Right lobe of liver (tissue), 6 donors: Measurements from ENCODE around the gene COL27A1. TPM values are rescaled to one million over a fixed set of nuclear protein-coding genes. Genes with fewer than 3 reads are reported as not detected.
A peak's percentile ranks its signal among the peaks of the same experiment; 100 is the strongest.

Experiments
- ATAC-seq, 4 donors: fragments of 200-7000 bp; cut with Tn5 transposase; one replicate each; pipeline ENCODE4 v1.9.1; 2020; ENCODE audit warnings: mild to moderate bottlenecking in 4 of 4, moderate library complexity in 4 of 4
- DNase-seq, 3 donors: peaks; one replicate each; pipeline ENCODE4 v3.0.0-alpha.2; 2020
- H3K27ac ChIP-seq, 3 donors: fragments of 200-600 bp; one replicate each; pipeline ENCODE4 v1.8.0; 2022
- H3K27me3 ChIP-seq, 2 donors: fragments of 200-600 bp; one replicate each; pipeline ENCODE4 v1.8.0; 2022
- H3K36me3 ChIP-seq, 4 donors: fragments of 200-600 bp; sonication (generic) in 1 of 4; one replicate each; pipeline versions ENCODE4 v1.5.1 to v1.8.0; 2017 to 2022; ENCODE audit warnings: control low read depth in 1 of 4
- H3K4me1 ChIP-seq, 4 donors: fragments of 200-600 bp; sonication (generic) in 1 of 4; one replicate each; pipeline versions ENCODE4 v1.5.1 to v1.8.0; 2017 to 2022; ENCODE audit warnings: control low read depth in 1 of 4
- H3K4me3 ChIP-seq, 3 donors: fragments of 200-600 bp; one replicate each; pipeline ENCODE4 v1.8.0; 2022
- H3K9me3 ChIP-seq, 4 donors: fragments of 200-600 bp; sonication (generic) in 1 of 4; one replicate each; pipeline versions ENCODE4 v1.5.1 to v1.8.0; 2017 to 2022; ENCODE audit warnings: control low read depth in 1 of 4
- POLR2A ChIP-seq: fragments of 450-650 bp; IDR thresholded peaks from one replicate; pipeline ENCODE4 v1.6.1; 2017; ENCODE audit warnings: antibody characterized with exemption, mild to moderate bottlenecking
- WGBS: methylation state at CpG from one replicate; pipeline ENCODE4 v1.1.6; 2018; ENCODE audit warnings: low coverage, low lambda C conversion rate; ENCODE audit not compliant: insufficient coverage; ENCODE audit errors: missing lambda C conversion rate; 5-methylcytosine and 5-hydroxymethylcytosine counted together
- intact Hi-C, 2 donors: fragments of 100-400 bp; cut with DNase I; formaldehyde crosslinking; loops; one replicate each; pipeline versions ENCODE4 v1.11.2 to v1.14.1; 2022
- total RNA-seq, 6 experiments: library from RNA; depleted of rRNA in 2 of 6; stranded (reverse); fragments of >200 nt in 2 of 6; fragmentation: NEBNext Ultra II Directional in 3 of 6; extraction: Animal tissue kit (Norgen Biotek cat#: 25700) in 3 of 6; gene quantifications; one replicate each; pipeline versions ENCODE4 v1.1.0 to v1.2.4, GENCODE V29; 2016 to 2023
- TF ChIP-seq, protein P1 (sequence below), 4 donors: fragments of 200-600 bp in 3 of 4; fragments of 450-650 bp in 1 of 4; IDR thresholded peaks; one replicate each; pipeline versions ENCODE4 v1.5.1 to v1.8.0; 2016 to 2022; ENCODE audit warnings: antibody characterized with exemption in 4 of 4, mild to moderate bottlenecking in 2 of 4
- donor health status: DM: no; HTN: yes; CAD: no.
- donor health status: DM: no; HTN: no; CAD: no.
- donor health status: DM: no; HTN: no; CAD: no.
- donor health status: DM: no; HTN: yes; CAD: no.
- donor health status: DM: no; HTN: yes; CAD: no.

The COL27A1 gene
- total RNA-seq, 6 experiments from 2014 or later, result 11.8 to 51.9 (median 29.3) TPM

DNA sequence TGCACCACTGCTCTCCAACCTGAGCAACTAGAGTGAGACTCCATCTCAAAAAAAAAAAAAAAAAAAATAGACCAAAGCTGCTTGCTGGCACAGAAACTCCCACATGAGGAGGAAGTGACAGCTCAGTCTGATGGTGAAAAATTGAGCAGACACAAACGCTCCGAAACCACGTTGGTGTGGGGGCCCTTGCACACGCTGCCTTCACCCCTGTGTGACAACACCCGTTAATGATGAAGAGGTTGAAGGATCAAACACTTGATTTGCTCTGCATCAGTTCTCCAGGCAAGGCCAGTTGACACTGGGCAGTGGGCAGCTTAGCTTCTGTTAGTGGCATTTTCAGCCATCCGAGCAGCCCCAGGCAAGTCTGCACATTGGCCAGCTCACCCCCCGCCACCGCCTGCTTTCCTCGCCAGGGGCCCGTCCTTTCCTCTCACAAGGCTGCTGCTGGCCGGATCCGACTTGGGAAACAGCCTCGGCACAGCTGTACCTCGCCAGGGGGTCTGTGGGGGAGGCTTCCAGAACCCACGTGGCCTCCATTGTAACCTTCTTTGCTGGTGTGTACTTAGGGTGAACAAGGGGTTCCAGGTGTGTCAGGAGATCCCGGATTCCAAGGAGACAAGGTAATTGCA is 79.8 kb downstream of the COL27A1 start:
- ATAC-seq, result no peak
- Histone ChIP-seq H3K27me3 (no peaks in the 10 kb centered on the region), H3K4me3 (no peak overlapping the region), H3K36me3 (no peaks in the 10 kb centered on the region), H3K9me3 (no peaks in the 10 kb centered on the region), H3K27ac (no peak overlapping the region), H3K4me1 (peaks cover 0 to 16% (median 5%) of the 10 kb centered on the region in 4 donors)
- intact Hi-C loops, result no loop called here
- no peak for TF ChIP-seq POLR2A
- TF ChIP-seq, protein P1, sequence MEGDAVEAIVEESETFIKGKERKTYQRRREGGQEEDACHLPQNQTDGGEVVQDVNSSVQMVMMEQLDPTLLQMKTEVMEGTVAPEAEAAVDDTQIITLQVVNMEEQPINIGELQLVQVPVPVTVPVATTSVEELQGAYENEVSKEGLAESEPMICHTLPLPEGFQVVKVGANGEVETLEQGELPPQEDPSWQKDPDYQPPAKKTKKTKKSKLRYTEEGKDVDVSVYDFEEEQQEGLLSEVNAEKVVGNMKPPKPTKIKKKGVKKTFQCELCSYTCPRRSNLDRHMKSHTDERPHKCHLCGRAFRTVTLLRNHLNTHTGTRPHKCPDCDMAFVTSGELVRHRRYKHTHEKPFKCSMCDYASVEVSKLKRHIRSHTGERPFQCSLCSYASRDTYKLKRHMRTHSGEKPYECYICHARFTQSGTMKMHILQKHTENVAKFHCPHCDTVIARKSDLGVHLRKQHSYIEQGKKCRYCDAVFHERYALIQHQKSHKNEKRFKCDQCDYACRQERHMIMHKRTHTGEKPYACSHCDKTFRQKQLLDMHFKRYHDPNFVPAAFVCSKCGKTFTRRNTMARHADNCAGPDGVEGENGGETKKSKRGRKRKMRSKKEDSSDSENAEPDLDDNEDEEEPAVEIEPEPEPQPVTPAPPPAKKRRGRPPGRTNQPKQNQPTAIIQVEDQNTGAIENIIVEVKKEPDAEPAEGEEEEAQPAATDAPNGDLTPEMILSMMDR (IDR thresholded peaks at IDR 0.05), result no peak
- no peak for DNase-seq
- WGBS, result 55% methylated on average over 6 of the region's 16 CpGs

DNA sequence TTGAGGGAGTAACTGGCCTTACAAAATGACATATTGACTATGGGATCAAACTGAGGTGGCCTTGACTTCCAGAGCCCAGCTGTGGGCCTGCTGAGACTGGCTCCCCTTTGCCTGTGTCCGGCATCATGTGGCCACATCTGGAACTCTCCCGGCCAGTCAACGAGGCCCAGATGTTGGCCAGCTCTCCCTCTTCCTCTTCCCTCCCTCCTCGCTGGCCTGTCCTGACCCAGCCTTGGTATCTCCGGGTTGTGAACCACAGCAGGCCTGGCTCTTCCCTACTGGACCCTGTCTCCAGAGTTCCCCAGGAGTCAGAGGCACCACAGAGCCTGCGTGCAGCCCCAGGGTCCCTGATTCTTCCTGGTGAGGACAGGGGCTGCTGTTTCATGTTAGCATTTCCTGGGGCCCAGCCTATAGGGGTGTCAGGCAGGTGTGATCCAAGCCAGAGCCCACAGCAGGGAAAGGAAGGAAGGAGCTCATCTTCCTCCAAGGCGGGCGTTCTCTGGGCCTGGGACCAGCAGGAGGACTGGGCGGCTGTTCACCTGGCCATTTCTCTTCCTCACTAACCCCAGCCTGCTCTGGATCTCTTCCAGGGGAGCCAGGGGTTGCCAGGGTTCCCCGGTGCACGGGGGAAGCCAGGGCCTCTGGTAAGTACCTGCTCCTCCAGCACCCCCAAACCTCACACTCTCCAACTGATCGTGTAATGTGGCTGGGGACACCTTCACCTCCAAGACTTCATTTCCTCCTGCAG is 81.2 kb downstream of the COL27A1 start:
- TF ChIP-seq, protein P1 (IDR thresholded peaks at IDR 0.05), result no peak
- TF ChIP-seq POLR2A, result no peak
- no peak overlapping the region for H3K27ac ChIP-seq
- peak in 1 of 4 donors; percentile 2 for ATAC-seq
- no peak for DNase-seq
- H3K27me3 ChIP-seq, result no peaks in the 10 kb centered on the region
- peaks cover 0 to 16% (median 5%) of the 10 kb centered on the region in 4 donors for H3K4me1 ChIP-seq
- intact Hi-C loops, result no loop called here
- WGBS, result 66% methylated on average over 4 of the region's 12 CpGs
- no peak overlapping the region for H3K4me3 ChIP-seq
- no peaks in the 10 kb centered on the region for H3K9me3 ChIP-seq
- H3K36me3 ChIP-seq, result peaks cover 0 to 2% (median 0%) of the 10 kb centered on the region in 4 donors

DNA sequence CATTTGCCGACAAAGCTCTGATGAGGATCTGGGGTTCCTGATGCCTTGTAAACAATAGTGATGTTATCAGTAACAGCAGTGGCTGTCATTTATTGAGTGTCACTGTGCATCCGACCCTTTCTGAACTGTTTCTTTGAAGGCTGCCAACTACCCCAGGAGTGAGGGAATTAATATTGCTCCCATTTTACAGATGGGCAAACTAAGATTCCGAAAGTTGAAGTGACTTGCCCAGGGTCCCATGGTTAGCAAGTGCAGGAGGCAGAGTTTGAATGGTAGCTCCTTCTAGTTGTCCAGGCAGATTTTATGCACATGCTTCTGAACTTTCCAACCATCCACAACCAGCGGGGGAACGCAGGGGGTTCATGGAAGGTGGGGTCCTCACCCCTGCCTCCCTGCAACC is 81.9 kb downstream of the COL27A1 start:
- no peak overlapping the region for H3K27ac ChIP-seq
- H3K9me3 ChIP-seq, result no peaks in the 10 kb centered on the region
- WGBS, result 86% methylated on average over 1 of the region's 5 CpGs
- intact Hi-C loops, result no loop called here
- H3K27me3 ChIP-seq, result no peaks in the 10 kb centered on the region
- H3K36me3 ChIP-seq, result peaks cover 0 to 5% (median 0%) of the 10 kb centered on the region in 4 donors
- no peak overlapping the region for H3K4me3 ChIP-seq
- no peak for ATAC-seq
- no peak for TF ChIP-seq POLR2A
- TF ChIP-seq, protein P1 (IDR thresholded peaks at IDR 0.05), result no peak
- DNase-seq, result no peak
- H3K4me1 ChIP-seq, result peaks cover 0 to 16% (median 5%) of the 10 kb centered on the region in 4 donors

DNA sequence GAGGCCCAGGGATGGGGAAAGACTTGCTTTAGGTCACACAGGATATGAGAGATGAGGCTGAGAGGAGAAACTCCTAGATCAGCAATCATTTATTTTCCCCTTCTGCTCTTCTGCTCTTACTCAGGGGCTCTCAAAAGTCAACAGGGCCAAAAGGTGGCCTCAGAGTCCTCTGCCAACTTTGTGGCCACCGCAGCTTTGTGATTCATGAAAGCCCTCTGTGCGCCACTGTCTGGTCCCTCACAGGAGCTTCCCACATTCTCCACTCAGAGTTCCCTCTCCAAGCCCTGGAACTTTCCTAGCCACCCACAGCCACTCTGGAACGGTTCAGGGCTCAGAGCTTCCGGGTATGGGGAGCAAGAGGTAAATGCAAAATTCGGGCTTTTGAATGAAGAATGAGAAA is 82.4 kb downstream of the COL27A1 start:
- peaks cover 0 to 5% (median 0%) of the 10 kb centered on the region in 4 donors for H3K36me3 ChIP-seq
- H3K27ac ChIP-seq, result peak overlapping the region in 2 of 3 donors; percentile 25 to 42
- DNase-seq (no peak), ATAC-seq (peak in 1 of 4 donors; percentile 11)
- TF ChIP-seq, protein P1 (IDR thresholded peaks at IDR 0.05), result no peak
- TF ChIP-seq POLR2A, result no peak
- no peak overlapping the region for H3K4me3 ChIP-seq
- no peaks in the 10 kb centered on the region for H3K9me3 ChIP-seq
- H3K4me1 ChIP-seq, result peaks cover 0 to 16% (median 5%) of the 10 kb centered on the region in 4 donors
- intact Hi-C loops, result no loop called here
- no peaks in the 10 kb centered on the region for H3K27me3 ChIP-seq
- whole genome bisulfite sequencing, result 39% methylated on average over 5 of the region's 5 CpGs
